Upper lobe of right lung (tissue), 1 donor: ENCODE data around the gene FOXJ2. TPM values are rescaled to one million over a fixed set of nuclear protein-coding genes. Genes with fewer than 3 reads are reported as not detected.
A peak's percentile ranks its signal among the peaks of the same experiment; 100 is the strongest.

Experiments
- ATAC-seq: fragments of 200-7000 bp; cut with Tn5 transposase; one replicate; pipeline ENCODE4 v1.9.1; 2020; ENCODE audit warnings: mild to moderate bottlenecking, moderate library complexity
- DNase-seq: peaks from one replicate; pipeline ENCODE4 v3.0.0-alpha.2; 2020
- H3K27ac ChIP-seq: fragments of 200-600 bp; one replicate; pipeline ENCODE4 v1.8.0; 2022
- H3K27me3 ChIP-seq: fragments of 200-600 bp; one replicate; pipeline ENCODE4 v1.8.0; 2022; ENCODE audit warnings: mild to moderate bottlenecking
- H3K36me3 ChIP-seq: fragments of 200-600 bp; one replicate; pipeline ENCODE4 v1.8.0; 2022
- H3K4me1 ChIP-seq: fragments of 200-600 bp; one replicate; pipeline ENCODE4 v1.8.0; 2022
- H3K4me3 ChIP-seq: fragments of 200-600 bp; one replicate; pipeline ENCODE4 v1.8.0; 2022; ENCODE audit warnings: mild to moderate bottlenecking
- H3K9me3 ChIP-seq: fragments of 200-600 bp; one replicate; pipeline ENCODE4 v1.8.0; 2022
- intact Hi-C: fragments of 100-400 bp; cut with DNase I; formaldehyde crosslinking; loops from one replicate; pipeline ENCODE4 v1.11.0; 2022
- total RNA-seq: library from RNA; stranded (reverse); fragmentation: NEBNext Ultra II Directional; extraction: Animal tissue kit (Norgen Biotek cat#: 25700); gene quantifications from one replicate; pipeline ENCODE4 v1.2.1, GENCODE V29; 2021
- TF ChIP-seq, protein P1 (sequence below): fragments of 200-600 bp; IDR thresholded peaks from one replicate; pipeline ENCODE4 v1.8.0; 2022; ENCODE audit warnings: antibody characterized with exemption
- donor health status: DM: no; HTN: yes; CAD: no; lungs with severe emphysema.

The FOXJ2 gene
- total RNA-seq, 1 donor from 2014 or later = 20.3 TPM

- H3K4me3 ChIP-seq = no peak overlapping the region
Measured at GRCh38 chr12:8040791-8041190, 8.3 kb downstream of the FOXJ2 start.

GRCh38 chr12:8045952-8046944 is 13.7 kb downstream of the FOXJ2 start:
- H3K27me3 ChIP-seq = no peaks in the 10 kb centered on the region
- TF ChIP-seq, protein P1, sequence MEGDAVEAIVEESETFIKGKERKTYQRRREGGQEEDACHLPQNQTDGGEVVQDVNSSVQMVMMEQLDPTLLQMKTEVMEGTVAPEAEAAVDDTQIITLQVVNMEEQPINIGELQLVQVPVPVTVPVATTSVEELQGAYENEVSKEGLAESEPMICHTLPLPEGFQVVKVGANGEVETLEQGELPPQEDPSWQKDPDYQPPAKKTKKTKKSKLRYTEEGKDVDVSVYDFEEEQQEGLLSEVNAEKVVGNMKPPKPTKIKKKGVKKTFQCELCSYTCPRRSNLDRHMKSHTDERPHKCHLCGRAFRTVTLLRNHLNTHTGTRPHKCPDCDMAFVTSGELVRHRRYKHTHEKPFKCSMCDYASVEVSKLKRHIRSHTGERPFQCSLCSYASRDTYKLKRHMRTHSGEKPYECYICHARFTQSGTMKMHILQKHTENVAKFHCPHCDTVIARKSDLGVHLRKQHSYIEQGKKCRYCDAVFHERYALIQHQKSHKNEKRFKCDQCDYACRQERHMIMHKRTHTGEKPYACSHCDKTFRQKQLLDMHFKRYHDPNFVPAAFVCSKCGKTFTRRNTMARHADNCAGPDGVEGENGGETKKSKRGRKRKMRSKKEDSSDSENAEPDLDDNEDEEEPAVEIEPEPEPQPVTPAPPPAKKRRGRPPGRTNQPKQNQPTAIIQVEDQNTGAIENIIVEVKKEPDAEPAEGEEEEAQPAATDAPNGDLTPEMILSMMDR = peak; percentile 90
- H3K36me3 ChIP-seq = peaks cover 95% of the 10 kb centered on the region
- H3K4me3 ChIP-seq = no peak overlapping the region
- no peak overlapping the region for H3K27ac ChIP-seq
- DNase-seq (peak; percentile 86), ATAC-seq (peak; percentile 91)
- no peaks in the 10 kb centered on the region for H3K9me3 ChIP-seq
- H3K4me1 ChIP-seq = peaks cover 4% of the 10 kb centered on the region
- intact Hi-C loops = no loop called here

More at GRCh38 chr12:8040791-8041190, 8.3 kb downstream of the FOXJ2 start:
- H3K27ac ChIP-seq = no peak overlapping the region
- peaks cover 35% of the 10 kb centered on the region for H3K4me1 ChIP-seq
- no peak for DNase-seq
- H3K9me3 ChIP-seq = no peaks in the 10 kb centered on the region
- TF ChIP-seq, protein P1 = no peak
- H3K36me3 ChIP-seq = peaks cover 68% of the 10 kb centered on the region
- H3K27me3 ChIP-seq = no peaks in the 10 kb centered on the region
- no peak for ATAC-seq
- intact Hi-C loops = no loop called here

GRCh38 chr12:8047842-8048241 is 15.3 kb downstream of the FOXJ2 start:
- peak; percentile 14 for ATAC-seq
- Histone ChIP-seq H3K36me3 (peaks cover 95% of the 10 kb centered on the region), H3K9me3 (no peaks in the 10 kb centered on the region), H3K4me3 (no peak overlapping the region), H3K27me3 (no peaks in the 10 kb centered on the region), H3K27ac (no peak overlapping the region), H3K4me1 (peaks cover 4% of the 10 kb centered on the region)
- intact Hi-C loops = no loop called here
- TF ChIP-seq, protein P1 = no peak
- no peak for DNase-seq

- ATAC-seq (no peak), DNase-seq (no peak)
- H3K4me3 ChIP-seq = no peak overlapping the region
- no peak overlapping the region for H3K27ac ChIP-seq
- peaks cover 4% of the 10 kb centered on the region for H3K4me1 ChIP-seq
- H3K27me3 ChIP-seq = no peaks in the 10 kb centered on the region
- intact Hi-C loops = no loop called here
- H3K36me3 ChIP-seq = peaks cover 95% of the 10 kb centered on the region
- TF ChIP-seq, protein P1 = no peak
- H3K9me3 ChIP-seq = no peaks in the 10 kb centered on the region
Measured at GRCh38 chr12:8048906-8049305, 16.4 kb downstream of the FOXJ2 start.

- Histone ChIP-seq H3K4me3 (no peak overlapping the region), H3K27ac (no peak overlapping the region), H3K9me3 (no peaks in the 10 kb centered on the region), H3K4me1 (peaks cover 4% of the 10 kb centered on the region), H3K27me3 (no peaks in the 10 kb centered on the region), H3K36me3 (peaks cover 94% of the 10 kb centered on the region)
- TF ChIP-seq, protein P1 = no peak
- no peak for DNase-seq
- ATAC-seq = no peak
- intact Hi-C loops = no loop called here
Measured at GRCh38 chr12:8050600-8051250, 18.2 kb downstream of the FOXJ2 start.
